ENCODE results near the gene GPRASP1.

Gene GPRASP1

DNA sequence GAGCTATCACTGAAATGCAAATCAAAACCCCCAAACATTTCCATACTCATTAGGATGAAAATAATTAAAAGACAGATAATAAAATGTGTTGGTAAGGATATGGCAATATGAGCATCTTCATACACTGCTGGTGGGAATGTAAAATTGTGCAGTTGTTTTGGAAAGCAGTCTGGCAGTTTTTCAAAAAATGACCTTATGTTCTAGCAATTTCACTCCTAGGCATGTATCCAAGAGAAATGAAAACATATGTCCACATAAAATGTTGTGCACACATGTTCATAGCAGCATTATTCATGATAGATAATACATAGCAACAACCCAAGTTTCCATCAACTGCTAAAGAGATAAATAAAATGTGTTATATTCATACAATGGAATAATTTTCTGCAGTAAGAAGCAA lies 46.2 kb downstream of the GPRASP1 start:
- no peak overlapping the region for H3K27ac ChIP-seq (ENCODE audit: low read depth, low read length)
- H3K9ac ChIP-seq (ENCODE audit: low read depth in 1 of 2, low read length in 2 of 2): no peak overlapping the region
- no peaks in the 10 kb centered on the region for H3K27me3 ChIP-seq (ENCODE audit: control insufficient read depth in 1 of 2, insufficient read depth in 2 of 2, low read length in 2 of 2)
- no peaks in the 10 kb centered on the region for H3K36me3 ChIP-seq (ENCODE audit: control insufficient read depth in 1 of 2, insufficient read depth in 2 of 2, low read length in 2 of 2)
- no peaks in the 10 kb centered on the region for H3K4me1 ChIP-seq (ENCODE audit: control insufficient read depth in 1 of 2, insufficient read depth in 2 of 2, low read length in 2 of 2)
- no peaks in the 10 kb centered on the region for H3K9me3 ChIP-seq (ENCODE audit: control insufficient read depth in 1 of 2, low read length in 2 of 2)
- no peak overlapping the region for H3K4me3 ChIP-seq (ENCODE audit: low read depth in 1 of 2, low read length in 2 of 2)

Measured in duodenal mucosa (tissue), 2 donors.